AG09319 (cell line): ENCODE results near the gene ARPC2.

Experiments
- DNase-seq: peaks from one replicate; pipeline ENCODE4 v3.0.0-alpha.2; 2010; ENCODE audit warnings: low read depth; ENCODE audit errors: extremely low read depth
- CTCF ChIP-seq: IDR thresholded peaks from 2 replicates; pipeline ENCODE4 v1.5.1; 2011; ENCODE audit warnings: low read depth, mild to moderate bottlenecking, inconsistent platforms, low read length, moderate library complexity

The ARPC2 gene

GRCh38 chr2:218253232-218253625, 36.2 kb downstream of the ARPC2 start:
- no peak for TF ChIP-seq CTCF
- no peak for DNase-seq

- no peak for DNase-seq
Observed at GRCh38 chr2:218255446-218255845, 38.5 kb downstream of the ARPC2 start.

GRCh38 chr2:218256612-218257350, 39.8 kb downstream of the ARPC2 start:
- no peak for TF ChIP-seq CTCF
- no peak for DNase-seq

More at GRCh38 chr2:218255446-218255845, 38.5 kb downstream of the ARPC2 start:
- no peak for TF ChIP-seq CTCF

GRCh38 chr2:218257390-218257981, 40.5 kb downstream of the ARPC2 start:
- peak; percentile 56 for TF ChIP-seq CTCF
- DNase-seq, result no peak

- DNase-seq, result no peak
- no peak for TF ChIP-seq CTCF
Observed at GRCh38 chr2:218259099-218259961, 42.3 kb downstream of the ARPC2 start.

- no peak for TF ChIP-seq CTCF
- DNase-seq, result no peak
Observed at GRCh38 chr2:218260166-218260565, 43.2 kb downstream of the ARPC2 start.
